GM18511 (cell line): ENCODE results near the gene ZNF837.
A peak's percentile ranks its signal among the peaks of the same experiment; 100 is the strongest.

ENCODE experiments used
- ATAC-seq: cut with Tn5 transposase; IDR thresholded peaks from one replicate; pipeline ENCODE4 v1.9.1; 2021; ENCODE audit warnings: mild to moderate bottlenecking, moderate library complexity; ENCODE audit not compliant: unreplicated experiment

ZNF837 gene

DNA sequence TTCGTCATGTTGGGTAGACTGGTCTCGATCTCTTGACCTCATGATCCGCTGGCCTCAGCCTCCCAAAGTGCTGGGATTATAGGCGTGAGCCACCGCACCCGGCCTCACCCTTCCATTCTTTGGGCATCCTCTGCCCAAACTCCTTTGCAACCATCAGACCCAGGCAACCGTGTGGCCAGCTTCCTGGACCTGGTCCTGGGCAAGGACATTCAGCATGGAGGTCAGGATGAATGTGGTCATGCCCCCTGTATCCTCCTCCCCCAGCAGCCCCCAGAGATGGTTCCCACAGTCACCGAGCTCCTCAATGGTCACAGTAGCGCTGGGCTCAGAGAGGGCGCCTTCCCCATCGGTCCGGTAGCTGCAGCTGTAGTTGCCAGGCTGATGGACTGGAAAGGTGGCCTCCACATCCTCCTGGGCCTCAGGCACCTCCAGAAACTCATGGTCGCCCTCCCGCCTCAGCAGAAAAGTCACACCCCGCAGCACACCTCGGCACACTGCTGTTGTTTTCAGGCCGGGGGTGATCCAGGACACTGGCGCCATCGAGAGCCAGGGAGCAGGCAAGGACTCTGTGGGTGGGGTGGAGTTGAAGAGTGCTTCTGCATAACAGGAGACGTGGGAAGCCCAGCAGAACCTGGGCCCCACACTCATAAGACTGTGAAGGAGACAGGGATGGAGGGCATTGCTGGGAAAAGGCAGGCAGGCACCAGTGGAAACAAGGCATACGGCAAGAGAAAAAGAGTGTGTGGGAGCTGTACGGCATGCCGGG lies 28.7 kb downstream of the ZNF837 start:
- no peak for ATAC-seq

DNA sequence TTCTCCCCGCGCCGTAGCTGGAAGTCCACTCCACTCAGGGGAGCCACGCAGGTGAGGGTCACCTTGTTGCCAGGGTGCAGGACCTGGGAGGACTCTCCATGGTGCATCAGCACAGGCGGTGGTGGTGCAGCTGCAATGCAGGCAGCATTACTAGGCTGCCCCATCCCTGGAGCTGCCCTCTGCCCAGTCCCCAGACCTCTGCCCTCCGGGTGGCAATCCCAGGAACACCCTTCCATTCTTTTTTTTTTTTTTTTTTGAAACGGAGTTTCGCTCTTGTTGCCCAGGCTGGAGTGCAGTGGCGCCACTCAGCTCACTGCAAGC lies 29.3 kb downstream of the ZNF837 start:
- no peak for ATAC-seq

DNA sequence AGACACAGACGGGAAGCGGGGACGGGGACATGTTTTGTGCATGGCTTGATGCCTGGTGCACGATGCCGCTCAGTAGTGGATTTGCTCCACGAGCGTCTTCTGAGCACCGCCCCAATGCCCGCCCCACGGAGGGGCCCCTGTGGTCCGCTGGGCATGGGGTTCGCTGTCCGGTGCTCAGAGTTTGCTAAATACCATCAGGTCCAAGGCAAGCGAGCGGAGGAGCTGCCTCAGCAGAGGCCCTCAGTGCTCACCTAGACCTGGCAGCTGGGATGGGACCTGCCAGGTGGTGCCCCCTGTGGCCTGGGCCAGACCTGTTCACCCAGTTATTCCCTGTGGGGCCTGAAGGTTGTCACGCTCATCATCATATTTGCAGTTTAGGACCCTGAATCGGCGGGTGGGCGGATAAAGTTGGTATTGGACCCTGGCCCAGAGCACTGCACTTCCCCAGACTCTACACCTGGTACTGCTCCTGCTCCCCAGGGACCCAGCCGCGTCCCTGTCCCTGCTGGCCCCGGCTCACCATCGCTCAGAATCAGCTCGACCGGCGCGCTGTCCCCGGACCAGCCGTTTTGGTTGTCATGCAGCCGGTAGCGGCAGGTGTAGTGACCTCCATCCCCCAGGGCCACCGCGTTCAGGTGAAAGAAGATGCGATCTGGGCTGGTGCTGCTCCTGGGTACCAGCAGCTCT lies 29.8 kb downstream of the ZNF837 start:
- ATAC-seq, result no peak

DNA sequence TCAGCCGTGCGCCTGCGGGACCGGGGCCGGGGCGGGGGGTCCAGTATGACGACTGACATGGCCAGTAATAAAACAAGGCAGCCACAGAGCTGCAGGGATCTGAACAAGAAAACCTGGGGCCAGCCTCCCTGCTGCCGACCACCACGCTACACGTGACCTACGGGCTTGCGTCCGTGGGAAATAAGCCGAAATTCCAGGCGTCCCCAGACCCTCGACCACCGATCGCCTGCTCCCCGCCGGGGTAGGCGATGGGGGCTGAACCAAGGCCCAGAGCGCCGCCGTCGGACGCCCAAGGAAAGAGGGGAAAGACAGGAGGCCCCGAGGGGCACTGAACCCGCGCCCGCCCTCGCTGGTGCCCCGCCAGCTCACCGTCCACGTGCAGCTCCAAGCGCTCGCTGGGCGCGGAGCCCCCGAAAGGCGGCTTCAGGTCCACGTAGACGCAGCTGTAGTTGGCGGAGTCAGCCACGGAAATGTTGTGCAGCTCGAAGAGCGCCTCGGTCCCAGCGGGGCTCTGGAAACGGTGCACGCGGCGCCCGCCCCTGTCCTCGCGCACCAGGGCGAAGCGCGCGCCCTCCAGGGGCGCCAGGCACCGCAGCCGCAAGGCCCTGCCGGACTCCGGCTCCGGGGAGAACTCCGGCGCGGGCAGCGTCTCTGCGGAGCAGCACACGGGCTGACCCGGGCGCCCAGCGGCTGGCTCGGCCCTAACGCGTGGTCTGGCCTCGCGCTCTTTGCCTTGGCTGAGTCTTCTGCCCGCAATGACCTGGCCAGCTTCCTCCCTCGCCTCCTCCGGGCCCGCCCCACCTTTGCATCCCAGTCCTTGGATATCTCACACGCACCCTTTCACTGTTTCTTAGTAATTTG lies 30.6 kb downstream of the ZNF837 start:
- no peak for ATAC-seq

DNA sequence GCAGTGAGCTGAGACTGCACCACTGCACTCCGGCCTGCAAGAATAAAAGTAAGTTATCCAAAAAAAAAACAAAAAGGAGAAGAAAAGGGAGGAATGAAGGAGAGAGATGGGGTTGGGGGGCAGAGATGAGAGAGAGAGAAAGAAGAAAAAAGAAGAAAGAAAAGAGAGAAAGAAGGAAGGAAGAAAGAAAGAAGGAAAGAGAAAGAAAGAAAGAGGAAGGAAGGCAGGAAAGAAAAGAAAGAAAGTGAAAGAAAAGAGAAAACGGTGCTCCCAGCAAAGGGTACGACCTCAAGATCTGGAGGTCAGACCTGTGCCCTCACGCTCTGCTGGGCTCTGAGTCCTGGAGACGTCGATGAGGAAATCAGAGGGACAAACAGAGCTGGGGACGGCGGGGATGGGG lies 31.2 kb downstream of the ZNF837 start:
- ATAC-seq, result no peak

DNA sequence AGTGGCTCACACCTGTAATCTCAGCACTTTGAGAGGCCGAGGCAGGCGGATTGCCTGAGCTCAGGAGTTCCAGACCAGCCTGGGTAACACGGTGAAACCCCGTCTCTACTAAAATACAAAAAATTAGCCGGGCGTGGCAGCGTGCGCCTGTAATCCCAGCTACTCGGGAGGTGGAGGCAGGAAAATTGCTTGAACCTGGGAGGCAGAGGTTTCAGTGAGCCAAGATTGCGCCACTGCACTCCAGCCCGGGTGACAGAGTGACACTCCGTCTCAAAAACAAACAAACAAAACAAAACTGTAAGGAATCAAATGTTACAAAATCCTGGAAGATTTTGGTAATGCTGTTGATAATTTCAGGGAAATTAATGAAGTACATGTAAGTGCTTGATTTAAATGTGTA lies 32.8 kb downstream of the ZNF837 start:
- ATAC-seq, result peak; percentile 13

DNA sequence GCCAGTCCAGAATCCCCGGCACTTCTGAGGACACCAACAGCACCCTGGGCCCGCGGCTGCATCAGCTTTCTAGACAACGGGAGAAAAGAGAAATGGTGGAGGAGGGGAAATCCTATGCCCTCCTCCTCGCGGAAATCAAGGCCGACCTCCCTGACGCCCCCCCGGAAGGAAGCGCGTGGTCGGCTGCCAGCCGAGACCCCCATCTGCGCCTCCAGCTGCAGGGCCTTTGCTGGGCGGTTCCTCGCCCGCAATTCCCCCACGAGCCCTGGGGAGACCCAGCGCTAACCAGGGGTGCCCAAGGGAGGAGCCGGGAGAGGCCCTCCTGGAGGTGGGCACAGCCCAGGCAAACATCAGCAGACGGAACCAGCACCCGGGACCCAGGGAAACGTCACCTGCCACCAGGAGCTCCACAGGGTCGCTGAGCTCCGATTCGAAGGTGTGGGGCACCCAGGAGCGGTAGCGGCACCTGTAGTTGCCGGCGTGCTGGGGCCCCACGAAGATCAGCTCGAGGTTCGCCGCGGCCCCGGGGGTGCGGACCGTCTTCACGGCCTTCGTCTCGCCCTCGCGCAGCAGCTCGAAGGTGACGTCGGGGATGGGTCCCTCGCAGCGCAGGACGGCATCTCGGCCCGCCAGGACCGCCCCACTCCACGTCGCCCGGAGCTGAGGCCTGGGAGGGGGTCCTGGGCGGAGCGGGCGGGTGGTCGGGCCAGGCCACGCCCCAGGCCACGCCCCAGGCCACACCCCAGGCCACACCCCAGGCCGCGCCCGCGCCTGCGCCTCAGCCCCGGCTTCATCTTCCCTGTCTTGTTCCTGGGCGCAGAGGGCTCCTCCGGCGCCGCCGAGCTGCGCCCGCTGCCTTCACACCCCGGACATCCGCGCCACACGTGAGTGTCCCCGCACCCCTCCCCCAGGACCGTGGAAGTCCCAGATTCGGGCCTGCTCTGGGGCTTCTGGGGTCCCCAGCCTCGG lies 33.6 kb downstream of the ZNF837 start:
- peak; percentile 93 for ATAC-seq

DNA sequence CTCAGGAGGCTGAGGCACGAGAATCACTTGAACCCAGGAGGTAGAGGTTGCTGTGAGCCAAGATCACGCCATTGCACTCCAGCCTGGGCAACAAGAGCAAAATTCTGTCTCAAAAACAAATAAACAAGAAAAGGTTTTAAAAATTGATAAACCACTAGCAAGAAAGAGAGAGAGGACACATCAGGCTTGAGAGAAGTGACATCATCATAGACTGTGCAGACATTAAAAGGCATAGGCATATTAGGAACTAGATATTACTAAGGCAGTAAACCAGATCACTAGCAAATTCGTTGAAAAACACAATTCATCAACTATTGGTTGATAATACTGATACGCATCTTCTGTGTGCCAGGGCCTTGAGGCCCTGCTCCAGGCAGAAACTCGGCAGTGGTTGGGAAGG lies 35.3 kb downstream of the ZNF837 start:
- no peak for ATAC-seq

DNA sequence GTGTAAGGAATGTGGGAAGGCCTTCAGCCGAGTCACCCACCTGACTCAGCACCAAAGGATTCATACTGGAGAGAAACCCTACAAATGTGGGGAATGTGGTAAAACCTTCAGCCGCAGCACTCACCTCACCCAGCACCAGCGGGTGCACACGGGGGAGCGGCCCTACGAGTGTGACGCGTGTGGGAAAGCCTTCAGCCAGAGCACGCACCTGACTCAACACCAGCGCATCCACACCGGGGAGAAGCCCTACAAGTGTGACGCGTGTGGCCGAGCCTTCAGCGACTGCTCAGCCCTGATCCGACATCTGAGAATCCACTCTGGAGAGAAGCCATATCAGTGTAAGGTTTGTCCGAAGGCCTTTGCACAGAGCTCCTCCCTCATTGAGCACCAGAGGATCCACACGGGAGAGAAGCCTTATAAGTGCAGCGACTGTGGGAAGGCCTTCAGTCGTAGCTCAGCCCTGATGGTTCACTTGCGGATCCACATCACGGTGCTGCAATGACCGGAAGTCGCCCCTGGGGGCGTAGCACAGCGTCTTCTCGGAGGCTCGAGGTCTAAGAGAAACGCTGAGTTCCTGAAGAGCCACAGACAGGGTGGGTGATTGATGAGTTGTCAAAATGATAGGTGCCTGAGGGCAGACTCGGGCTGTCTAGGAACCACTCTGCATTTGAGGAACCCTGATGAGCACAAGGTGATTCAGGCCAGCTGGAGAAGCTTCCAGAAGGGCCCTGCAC lies 41.8 kb downstream of the ZNF837 start:
- ATAC-seq, result no peak

DNA sequence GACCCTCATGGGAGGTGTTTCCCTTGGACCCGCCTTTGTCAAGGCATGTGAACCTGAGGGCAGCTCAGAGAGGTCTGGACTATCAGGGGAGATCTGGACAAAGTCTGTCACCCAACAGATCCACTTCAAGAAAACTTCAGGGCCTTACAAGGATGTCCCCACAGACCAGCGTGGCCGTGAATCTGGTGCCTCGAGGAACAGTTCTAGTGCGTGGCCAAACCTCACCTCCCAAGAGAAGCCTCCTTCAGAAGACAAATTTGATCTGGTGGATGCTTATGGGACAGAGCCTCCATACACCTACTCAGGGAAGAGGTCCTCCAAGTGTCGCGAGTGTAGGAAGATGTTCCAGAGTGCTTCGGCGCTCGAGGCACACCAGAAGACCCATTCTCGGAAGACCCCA lies 42.5 kb downstream of the ZNF837 start:
- no peak for ATAC-seq

DNA sequence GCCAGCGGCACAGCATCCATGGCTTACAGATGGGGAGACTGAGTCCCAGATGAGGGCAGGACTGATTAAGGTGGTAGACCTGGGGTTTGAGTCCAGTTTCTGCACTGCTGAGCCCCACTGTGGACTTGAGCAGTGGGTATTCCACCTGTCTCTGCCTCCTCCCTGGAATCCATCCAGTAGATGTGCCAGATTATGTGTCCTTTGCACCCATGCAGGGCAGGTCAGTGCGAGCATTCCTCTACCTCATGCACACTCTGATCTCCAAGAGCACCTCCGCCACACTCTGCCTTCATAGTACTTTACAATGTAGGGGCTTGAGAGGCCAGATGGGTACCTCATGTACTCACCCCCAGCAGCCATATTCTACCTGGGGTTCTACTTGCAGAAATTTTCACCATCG lies 44.0 kb downstream of the ZNF837 start:
- ATAC-seq, result no peak

DNA sequence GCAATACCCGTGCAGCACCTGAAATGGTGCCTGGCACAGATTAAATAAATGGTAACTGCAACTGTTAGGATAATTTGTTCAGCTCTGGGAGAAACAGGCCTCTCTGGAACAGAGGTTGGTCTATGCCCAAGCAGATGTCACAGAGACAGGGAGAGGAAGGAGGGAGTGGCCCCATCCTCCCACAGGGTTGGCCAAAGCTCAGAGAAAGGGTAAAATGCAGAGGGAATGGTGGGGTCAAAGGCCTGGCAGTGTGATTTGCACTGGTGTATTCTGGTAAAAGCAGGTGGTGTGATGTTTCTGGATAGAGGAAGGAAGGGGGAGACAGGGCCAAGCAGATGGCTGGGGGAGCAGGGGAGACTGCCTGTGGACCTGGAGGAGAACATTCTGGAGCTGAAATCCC lies 44.6 kb downstream of the ZNF837 start:
- no peak for ATAC-seq

DNA sequence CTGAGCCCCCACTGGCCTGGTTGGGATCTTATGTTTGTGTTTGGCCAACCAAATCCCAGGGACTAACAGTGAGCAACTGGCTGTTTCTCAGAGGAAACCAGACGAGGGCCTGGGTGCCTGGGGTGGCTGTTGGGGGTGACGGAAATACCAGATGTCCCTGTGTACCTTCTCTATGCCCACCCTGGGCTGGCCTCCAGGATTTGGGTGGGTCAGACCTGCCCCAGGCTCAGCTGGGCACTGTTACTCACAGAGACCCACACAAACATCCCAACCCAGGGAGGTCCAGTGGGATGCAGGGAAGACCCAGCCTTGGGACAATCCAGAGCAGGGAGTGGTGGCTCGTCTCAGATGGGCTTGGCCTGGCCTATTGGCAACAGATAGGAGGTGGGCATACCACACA lies 45.2 kb downstream of the ZNF837 start:
- no peak for ATAC-seq

DNA sequence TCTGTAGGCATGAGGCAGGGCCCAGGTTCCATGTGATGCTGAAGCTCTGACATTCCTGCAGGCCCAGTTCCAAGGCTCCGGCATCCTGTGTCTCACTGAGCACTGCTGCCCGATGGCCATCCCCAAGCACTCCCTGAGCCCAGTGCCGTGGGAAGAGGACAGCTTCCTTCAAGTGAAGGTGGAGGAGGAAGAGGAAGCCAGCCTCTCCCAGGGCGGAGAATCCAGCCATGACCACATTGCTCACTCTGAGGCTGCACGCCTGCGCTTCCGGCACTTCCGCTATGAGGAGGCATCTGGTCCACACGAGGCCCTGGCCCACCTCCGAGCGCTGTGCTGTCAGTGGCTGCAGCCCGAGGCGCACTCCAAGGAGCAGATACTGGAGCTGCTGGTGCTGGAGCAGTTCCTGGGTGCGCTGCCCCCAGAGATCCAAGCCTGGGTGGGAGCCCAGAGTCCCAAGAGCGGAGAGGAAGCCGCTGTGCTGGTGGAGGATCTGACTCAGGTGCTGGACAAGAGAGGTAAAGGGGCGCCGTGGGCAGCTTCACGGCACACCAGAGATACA lies 46.1 kb downstream of the ZNF837 start:
- ATAC-seq, result no peak

DNA sequence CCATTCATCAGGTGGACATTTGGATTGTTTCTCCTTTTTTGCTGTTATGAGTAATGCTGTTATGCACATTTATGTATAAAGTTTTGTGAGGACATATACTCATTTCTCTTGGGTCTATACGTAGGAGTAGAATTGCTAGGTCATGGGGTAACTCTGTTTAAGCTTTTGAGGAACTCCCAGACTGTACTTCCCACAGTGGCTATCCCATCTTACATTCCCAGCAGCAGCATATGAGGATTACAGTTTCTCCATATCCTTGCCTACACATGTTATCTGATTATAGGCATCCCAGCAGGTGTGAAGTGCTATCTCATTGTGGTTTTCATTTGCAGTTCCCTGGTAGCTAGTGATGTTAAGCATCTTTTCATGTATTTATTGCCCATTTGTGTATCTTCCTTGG lies 48.1 kb downstream of the ZNF837 start:
- ATAC-seq, result no peak

DNA sequence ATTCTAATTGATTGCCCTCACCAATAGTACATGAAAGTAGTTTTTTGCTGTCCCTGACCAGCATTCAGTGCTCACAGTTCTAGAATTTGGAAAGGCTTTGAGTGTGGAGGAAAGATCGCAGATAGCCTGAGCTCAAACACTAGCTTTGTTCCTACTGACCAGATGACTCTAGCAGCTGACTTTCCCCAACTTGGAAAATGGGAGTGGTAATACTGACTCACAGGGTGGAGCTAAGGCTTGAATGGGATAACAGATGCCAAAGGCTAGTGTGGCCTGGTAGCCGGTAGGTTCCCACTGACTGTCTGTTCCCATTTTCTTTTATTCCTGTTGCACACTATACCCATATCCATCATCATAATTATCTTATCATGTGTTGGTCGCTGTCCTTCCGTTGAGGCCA lies 50.4 kb downstream of the ZNF837 start:
- no peak for ATAC-seq

DNA sequence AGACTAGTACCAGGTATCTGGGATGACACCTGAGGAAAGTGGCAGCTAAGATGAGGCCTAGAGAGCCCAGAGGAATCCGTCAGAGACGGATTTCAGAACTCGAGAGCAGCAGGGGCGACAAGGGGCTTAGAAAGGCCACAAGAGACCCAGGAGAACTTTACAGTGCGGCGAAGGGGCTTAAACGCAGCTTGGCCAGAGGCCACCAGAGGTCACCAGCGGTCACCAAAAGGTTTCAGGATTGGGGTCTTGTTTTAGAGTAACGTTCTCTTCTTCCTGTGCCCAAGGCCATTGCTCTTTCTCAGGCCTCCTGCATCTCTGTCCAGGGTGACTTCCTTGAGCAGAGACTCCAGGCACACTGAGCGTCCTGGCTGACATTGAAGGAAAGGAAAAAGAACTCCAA lies 51.8 kb downstream of the ZNF837 start:
- no peak for ATAC-seq

DNA sequence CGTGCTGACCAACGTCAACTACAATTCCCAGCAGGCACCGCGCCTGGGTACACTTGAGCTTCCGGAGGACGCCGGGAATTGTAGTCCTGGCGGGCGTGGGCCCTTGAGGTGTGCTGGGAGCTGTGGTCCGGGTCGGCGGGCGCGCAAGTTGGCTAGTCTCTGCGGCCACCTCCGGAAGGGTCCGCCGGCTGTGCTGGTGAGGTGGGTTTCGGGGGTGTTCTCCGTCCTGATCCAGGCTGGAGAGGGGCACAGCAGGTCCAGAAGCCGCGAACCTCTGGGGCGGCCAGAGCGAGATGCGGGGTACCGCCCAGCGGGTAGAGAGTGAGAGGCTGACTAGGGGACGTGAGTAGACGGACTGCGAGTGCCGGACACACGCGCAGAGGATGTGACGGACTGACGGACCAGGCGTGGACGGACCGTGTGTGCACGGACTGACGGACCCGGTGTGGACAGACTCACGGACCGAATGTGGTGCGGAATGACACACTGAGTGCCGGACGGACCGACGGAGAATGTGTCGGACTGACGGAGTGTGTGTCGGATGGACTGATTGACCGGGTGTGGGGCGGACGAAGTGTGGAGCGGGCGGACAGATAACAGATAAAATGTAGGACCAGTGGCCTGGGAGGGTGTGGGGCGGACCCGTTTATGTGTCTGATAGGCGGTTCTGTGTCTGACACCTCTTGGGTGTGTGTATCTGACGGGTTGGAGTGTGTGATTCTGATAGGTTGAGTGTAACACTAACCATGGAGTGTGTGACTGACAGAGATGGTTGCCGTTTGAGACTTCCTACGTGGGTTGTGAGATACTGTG lies 53.7 kb downstream of the ZNF837 start, which contains the start of gene ZSCAN22:
ZSCAN22 (plus strand) TSS at position 81 of the 813 bp plus-strand sequence. CDS start 7,809 bp downstream, outside the sequence.
- peak; percentile 93 for ATAC-seq

DNA sequence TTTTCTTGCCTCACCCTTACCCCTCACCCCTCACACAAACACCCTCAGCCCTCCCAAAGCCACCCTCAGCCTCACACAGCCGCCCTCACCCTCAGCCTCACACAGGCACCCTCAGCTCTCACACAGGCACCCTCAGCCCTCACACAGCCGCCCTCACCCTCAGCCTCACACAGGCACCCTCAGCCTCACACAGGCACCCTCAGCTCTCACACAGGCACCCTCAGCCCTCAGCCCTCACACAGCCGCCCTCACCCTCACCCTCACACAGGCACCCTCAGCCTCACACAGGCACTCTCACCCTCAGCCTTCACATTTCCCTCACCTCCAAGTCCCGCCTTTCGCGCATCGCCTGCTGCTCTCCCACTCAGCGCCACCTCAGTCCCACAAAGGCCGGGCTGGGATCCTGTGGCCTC lies 54.3 kb downstream of the ZNF837 start:
- no peak for ATAC-seq
